RWPE2 (cell line): ENCODE results near the gene OSBPL10.

Experiments used
- ATAC-seq: fragments of 200-7000 bp; cut with Tn5 transposase; 3 replicates; pipeline ENCODE4 v1.9.1; 2021; ENCODE audit warnings: low read depth
- DNase-seq: peaks from one replicate; pipeline ENCODE4 v3.0.0-alpha.2; 2020; ENCODE audit warnings: low spot score
- H3K27ac ChIP-seq: fragments of 450-650 bp; 2 replicates; pipeline ENCODE4 v1.5.1; 2017; ENCODE audit warnings: mild to moderate bottlenecking; ENCODE audit not compliant: poor library complexity, severe bottlenecking
- H3K27me3 ChIP-seq: fragments of 250-450 bp; sonication (Bioruptor Pico); 2 replicates; pipeline ENCODE4 v1.5.1; 2021; ENCODE audit warnings: mild to moderate bottlenecking, moderate library complexity; ENCODE audit not compliant: insufficient read depth, poor library complexity, severe bottlenecking
- H3K36me3 ChIP-seq: fragments of 250-450 bp; sonication (Bioruptor Pico); 2 replicates; pipeline ENCODE4 v1.5.1; 2020; ENCODE audit warnings: low read depth, mild to moderate bottlenecking, moderate library complexity
- H3K4me1 ChIP-seq: fragments of 250-450 bp; sonication (Bioruptor Pico); 2 replicates; pipeline ENCODE4 v1.5.1; 2021; ENCODE audit warnings: mild to moderate bottlenecking, moderate library complexity; ENCODE audit not compliant: insufficient read depth, poor library complexity, severe bottlenecking
- H3K4me3 ChIP-seq: fragments of 250-450 bp; sonication (Bioruptor Pico); 2 replicates; pipeline ENCODE4 v1.5.1; 2021; ENCODE audit warnings: mild to moderate bottlenecking, moderate library complexity; ENCODE audit not compliant: severe bottlenecking
- H3K9me3 ChIP-seq: fragments of 250-450 bp; sonication (Bioruptor Pico); 2 replicates; pipeline ENCODE4 v1.5.1; 2021; ENCODE audit warnings: mild to moderate bottlenecking, moderate library complexity; ENCODE audit not compliant: severe bottlenecking
- CTCF ChIP-seq: fragments of 450-650 bp; IDR thresholded peaks from one replicate; pipeline ENCODE4 v1.5.1; 2017; ENCODE audit warnings: mild to moderate bottlenecking, moderate library complexity; ENCODE audit not compliant: poor library complexity, severe bottlenecking

The OSBPL10 gene

GRCh38 chr3:31973837-31974236 lies 7.2 kb downstream of the OSBPL10 start:
- no peak overlapping the region for H3K4me3 ChIP-seq
- no peak for DNase-seq
- ATAC-seq = no peak
- H3K27ac ChIP-seq = no peak overlapping the region
- H3K4me1 ChIP-seq = peaks cover 39% of the 10 kb centered on the region
- H3K36me3 ChIP-seq = peaks cover 44% of the 10 kb centered on the region
- TF ChIP-seq CTCF = no peak
- no peaks in the 10 kb centered on the region for H3K9me3 ChIP-seq
- no peaks in the 10 kb centered on the region for H3K27me3 ChIP-seq

DNA sequence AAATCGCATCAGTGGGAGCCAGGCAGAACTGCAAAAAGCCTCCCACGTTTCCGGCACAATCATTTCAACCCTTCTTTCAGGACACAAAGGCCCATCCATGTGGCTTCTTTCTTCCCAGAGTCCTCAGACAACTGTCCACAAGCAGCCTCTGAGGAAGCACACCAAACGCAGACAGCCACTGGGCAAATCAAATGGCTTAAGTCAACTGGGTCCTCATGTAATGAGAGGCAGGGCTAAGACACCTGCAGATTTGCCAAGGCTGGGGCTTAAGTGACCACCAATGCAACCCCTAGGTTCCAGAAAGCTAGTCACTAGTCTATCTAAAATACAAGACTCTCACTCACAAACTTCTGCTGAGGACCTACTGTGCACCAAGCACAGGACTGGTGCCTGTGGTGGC lies 8.0 kb downstream of the OSBPL10 start:
- Histone ChIP-seq H3K4me1 (peaks cover 37% of the 10 kb centered on the region), H3K9me3 (no peaks in the 10 kb centered on the region), H3K27me3 (no peaks in the 10 kb centered on the region), H3K4me3 (no peak overlapping the region), H3K27ac (no peak overlapping the region), H3K36me3 (peaks cover 38% of the 10 kb centered on the region)
- ATAC-seq (no peak), DNase-seq (no peak)
- TF ChIP-seq CTCF = no peak

GRCh38 chr3:31971607-31972006 lies 9.5 kb downstream of the OSBPL10 start:
- no peak for ATAC-seq
- no peak overlapping the region for H3K4me3 ChIP-seq
- no peak for DNase-seq
- H3K9me3 ChIP-seq = no peaks in the 10 kb centered on the region
- H3K4me1 ChIP-seq = peaks cover 47% of the 10 kb centered on the region
- H3K36me3 ChIP-seq = peaks cover 31% of the 10 kb centered on the region
- no peaks in the 10 kb centered on the region for H3K27me3 ChIP-seq
- peak overlapping the region; percentile 99 for H3K27ac ChIP-seq
- TF ChIP-seq CTCF = no peak

- H3K9me3 ChIP-seq = no peaks in the 10 kb centered on the region
- H3K4me3 ChIP-seq = no peak overlapping the region
- H3K4me1 ChIP-seq = peaks cover 50% of the 10 kb centered on the region
- TF ChIP-seq CTCF = no peak
- H3K27me3 ChIP-seq = no peaks in the 10 kb centered on the region
- peak; percentile 94 for ATAC-seq
- no peak for DNase-seq
- peak overlapping the region; percentile 99 for H3K27ac ChIP-seq
- H3K36me3 ChIP-seq = peaks cover 14% of the 10 kb centered on the region; the same call in 1 of the 2 replicates
Observed at GRCh38 chr3:31968927-31969418, 12.1 kb downstream of the OSBPL10 start.

DNA sequence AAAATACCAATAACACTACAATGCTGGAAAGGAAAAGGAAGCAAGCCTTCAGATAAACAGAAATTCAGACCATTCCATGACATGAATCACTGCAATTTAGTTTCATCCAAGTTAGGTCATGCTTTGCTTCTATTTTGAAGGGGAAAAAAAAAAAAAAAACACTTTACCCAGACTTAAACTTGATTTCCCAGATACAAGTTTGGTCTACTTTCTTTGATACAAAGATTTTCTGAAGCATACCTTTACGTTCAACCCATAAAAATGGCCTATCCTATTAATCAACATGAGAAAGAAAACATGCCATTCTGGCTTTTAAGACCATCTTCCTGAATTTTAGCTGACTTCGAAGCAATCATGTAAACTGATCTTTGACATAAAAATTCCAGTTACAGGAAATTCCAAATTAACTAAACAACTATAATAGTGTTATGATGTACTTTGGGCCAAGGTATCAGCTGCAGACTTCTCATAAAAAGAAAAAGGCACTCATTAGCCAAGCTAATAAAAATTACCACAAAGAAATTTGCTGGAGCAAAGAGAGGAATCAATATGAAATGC lies 12.6 kb downstream of the OSBPL10 start:
- H3K4me3 ChIP-seq = no peak overlapping the region
- peak overlapping the region; percentile 99 for H3K27ac ChIP-seq
- ATAC-seq = peak; percentile 20; the same call in 2 of the 3 replicates

More for the DNA sequence above, 12.6 kb downstream of the OSBPL10 start:
- no peak for DNase-seq
- peaks cover 56% of the 10 kb centered on the region for H3K4me1 ChIP-seq
- 0 out of 2 replicates have a peak, but pooled peaks cover 13% of the 10 kb centered on the region for H3K36me3 ChIP-seq
- no peaks in the 10 kb centered on the region for H3K27me3 ChIP-seq
- TF ChIP-seq CTCF = no peak
- no peaks in the 10 kb centered on the region for H3K9me3 ChIP-seq
